GM19397 (cell line): Measurements from ENCODE around the gene SDHC.
A peak's percentile ranks its signal among the peaks of the same experiment; 100 is the strongest.
"Not testable (repeated sequence)": the region's sequence is repeated elsewhere in the genome, so short reads cannot be mapped to it uniquely, and the experiment has no call there.

ENCODE experiments used
- ATAC-seq: cut with Tn5 transposase; IDR thresholded peaks from one replicate; pipeline ENCODE4 v1.9.1; 2021; ENCODE audit warnings: mild to moderate bottlenecking, moderate library complexity; ENCODE audit not compliant: unreplicated experiment

The SDHC gene

GRCh38 chr1:161381707-161382106 lies 67.5 kb downstream of the SDHC start:
- ATAC-seq, result no peak

- no peak for ATAC-seq
Measured at GRCh38 chr1:161382214-161383019, 68.2 kb downstream of the SDHC start.

- no peak for ATAC-seq
Measured at GRCh38 chr1:161388639-161389038, 74.5 kb downstream of the SDHC start.

- ATAC-seq, result not testable (repeated sequence)
Measured at GRCh38 chr1:161389158-161389557, 75.0 kb downstream of the SDHC start.

GRCh38 chr1:161389691-161390558 lies 75.7 kb downstream of the SDHC start:
- ATAC-seq, result peak; percentile 78

- peak; percentile 1 for ATAC-seq
Measured at GRCh38 chr1:161390559-161390858, 76.3 kb downstream of the SDHC start.

GRCh38 chr1:161391136-161391535 lies 77.0 kb downstream of the SDHC start:
- not testable (repeated sequence) for ATAC-seq

- no peak for ATAC-seq
Measured at GRCh38 chr1:161391611-161392010, 77.4 kb downstream of the SDHC start.

GRCh38 chr1:161393151-161393550 lies 79.0 kb downstream of the SDHC start:
- ATAC-seq, result no peak

- ATAC-seq, result not testable (repeated sequence)
Measured at GRCh38 chr1:161397038-161397437, 82.9 kb downstream of the SDHC start.

GRCh38 chr1:161398900-161399256 lies 84.7 kb downstream of the SDHC start:
- ATAC-seq, result no peak

- ATAC-seq, result peak; percentile 80
Measured at GRCh38 chr1:161399257-161399998, 85.2 kb downstream of the SDHC start.

- ATAC-seq, result no peak
Measured at GRCh38 chr1:161402446-161402845, 88.3 kb downstream of the SDHC start.

GRCh38 chr1:161404051-161404597 lies 89.9 kb downstream of the SDHC start:
- no peak for ATAC-seq

- not testable (repeated sequence) for ATAC-seq
Measured at GRCh38 chr1:161406551-161406950, 92.4 kb downstream of the SDHC start.

- no peak for ATAC-seq
Measured at GRCh38 chr1:161407451-161407985, 93.3 kb downstream of the SDHC start.

- ATAC-seq, result no peak
Measured at GRCh38 chr1:161408429-161409052, 94.4 kb downstream of the SDHC start.

- ATAC-seq, result not testable (repeated sequence)
Measured at GRCh38 chr1:161409848-161410635, 95.9 kb downstream of the SDHC start.

GRCh38 chr1:161410636-161410970 lies 96.4 kb downstream of the SDHC start:
- ATAC-seq, result not testable (repeated sequence)
